Measurements from ENCODE around the gene ADAMTS4.

- TF ChIP-seq, protein P1, sequence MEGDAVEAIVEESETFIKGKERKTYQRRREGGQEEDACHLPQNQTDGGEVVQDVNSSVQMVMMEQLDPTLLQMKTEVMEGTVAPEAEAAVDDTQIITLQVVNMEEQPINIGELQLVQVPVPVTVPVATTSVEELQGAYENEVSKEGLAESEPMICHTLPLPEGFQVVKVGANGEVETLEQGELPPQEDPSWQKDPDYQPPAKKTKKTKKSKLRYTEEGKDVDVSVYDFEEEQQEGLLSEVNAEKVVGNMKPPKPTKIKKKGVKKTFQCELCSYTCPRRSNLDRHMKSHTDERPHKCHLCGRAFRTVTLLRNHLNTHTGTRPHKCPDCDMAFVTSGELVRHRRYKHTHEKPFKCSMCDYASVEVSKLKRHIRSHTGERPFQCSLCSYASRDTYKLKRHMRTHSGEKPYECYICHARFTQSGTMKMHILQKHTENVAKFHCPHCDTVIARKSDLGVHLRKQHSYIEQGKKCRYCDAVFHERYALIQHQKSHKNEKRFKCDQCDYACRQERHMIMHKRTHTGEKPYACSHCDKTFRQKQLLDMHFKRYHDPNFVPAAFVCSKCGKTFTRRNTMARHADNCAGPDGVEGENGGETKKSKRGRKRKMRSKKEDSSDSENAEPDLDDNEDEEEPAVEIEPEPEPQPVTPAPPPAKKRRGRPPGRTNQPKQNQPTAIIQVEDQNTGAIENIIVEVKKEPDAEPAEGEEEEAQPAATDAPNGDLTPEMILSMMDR (conservative IDR thresholded peaks at IDR 0.05), result no peak
- TF ChIP-seq ZFX (IDR thresholded peaks at IDR 0.05), result no peak
Observed at GRCh38 chr1:161168906-161169305, 29.9 kb downstream of the ADAMTS4 start.
